ENCODE results near the gene WSB2. TPM values are rescaled to one million over a fixed set of nuclear protein-coding genes. Genes with fewer than 3 reads are reported as not detected.

The WSB2 gene
- total and polyA plus RNA-seq, 4 donors: 41.1 to 97.3 (median 69.3) TPM

DNA sequence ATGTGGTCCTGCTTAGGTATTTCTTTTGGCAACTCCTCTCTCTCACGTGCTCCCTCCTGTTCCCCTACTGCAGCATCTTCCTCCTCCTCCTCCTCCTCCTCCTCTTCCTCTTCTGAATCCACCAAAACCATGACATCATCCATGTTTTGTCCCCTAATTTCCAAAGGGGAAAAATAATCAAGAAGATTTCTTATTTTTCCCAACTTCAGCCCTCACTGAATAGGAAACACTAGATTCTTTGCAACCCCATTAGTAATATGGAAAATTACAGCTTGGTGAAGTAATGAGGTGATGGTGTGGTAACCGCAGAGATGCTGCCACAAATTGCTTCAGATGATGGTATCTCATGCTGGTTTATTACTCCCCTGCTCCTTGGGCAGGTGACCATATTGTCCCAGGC, 7.5 kb upstream of the WSB2 start:
- DNase-seq (no peak), ATAC-seq (ENCODE audit: low FRiP score) (no peak)
- Histone ChIP-seq H3K27me3 (ENCODE audit: control insufficient read depth in 1 of 2, insufficient read depth in 2 of 2, low read length in 1 of 2) (no peaks in the 10 kb centered on the region), H3K9me3 (ENCODE audit: control insufficient read depth, low read length) (no peaks in the 10 kb centered on the region), H3K27ac (ENCODE audit: low read depth in 1 of 2, low read length in 2 of 2) (no peak overlapping the region), H3K36me3 (ENCODE audit: control insufficient read depth in 1 of 2, insufficient read depth in 2 of 2, low read length in 1 of 2) (no peaks in the 10 kb centered on the region), H3K4me3 (ENCODE audit: low read length in 2 of 2) (no peak overlapping the region), H3K4me1 (ENCODE audit: control insufficient read depth in 1 of 2, insufficient read depth in 2 of 2, low read length in 2 of 2) (no peaks in the 10 kb centered on the region)
- 75 to 85% methylated on average over 2 of the region's 2 CpGs for WGBS, 2 donors
- intact Hi-C loops (cut with DNase I): no loop called here

DNA sequence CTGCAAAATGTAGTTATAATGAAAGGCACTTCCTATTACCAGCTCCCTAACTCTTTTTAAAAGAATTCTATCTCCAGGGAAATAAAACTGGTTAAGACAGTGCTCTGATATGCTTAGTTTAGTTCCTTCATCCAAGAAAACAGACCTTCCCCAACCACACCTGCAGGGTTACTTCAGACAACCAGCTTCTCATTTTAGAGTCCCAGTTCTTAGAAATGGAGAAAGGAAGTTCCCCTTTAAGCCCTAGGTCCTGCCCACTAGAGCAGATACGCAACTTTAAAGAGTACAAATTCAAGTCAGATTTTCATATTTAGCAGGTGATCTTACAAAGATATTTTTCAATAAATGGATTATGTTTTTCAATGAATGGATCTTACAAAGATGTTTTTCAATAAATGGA, 4.4 kb upstream of the WSB2 start:
- H3K9me3 ChIP-seq (ENCODE audit: control insufficient read depth, low read length): no peaks in the 10 kb centered on the region
- intact Hi-C loops (cut with DNase I): no loop called here
- WGBS, 2 donors: 50 to 64% methylated on average over 1 of the region's 1 CpG
- no peaks in the 10 kb centered on the region for H3K4me1 ChIP-seq (ENCODE audit: control insufficient read depth in 1 of 2, insufficient read depth in 2 of 2, low read length in 2 of 2)
- no peaks in the 10 kb centered on the region for H3K36me3 ChIP-seq (ENCODE audit: control insufficient read depth in 1 of 2, insufficient read depth in 2 of 2, low read length in 1 of 2)
- H3K4me3 ChIP-seq (ENCODE audit: low read length in 2 of 2): no peak overlapping the region
- DNase-seq (no peak), ATAC-seq (ENCODE audit: low FRiP score) (no peak)
- no peaks in the 10 kb centered on the region for H3K27me3 ChIP-seq (ENCODE audit: control insufficient read depth in 1 of 2, insufficient read depth in 2 of 2, low read length in 1 of 2)
- H3K27ac ChIP-seq (ENCODE audit: low read depth in 1 of 2, low read length in 2 of 2): no peak overlapping the region

DNA sequence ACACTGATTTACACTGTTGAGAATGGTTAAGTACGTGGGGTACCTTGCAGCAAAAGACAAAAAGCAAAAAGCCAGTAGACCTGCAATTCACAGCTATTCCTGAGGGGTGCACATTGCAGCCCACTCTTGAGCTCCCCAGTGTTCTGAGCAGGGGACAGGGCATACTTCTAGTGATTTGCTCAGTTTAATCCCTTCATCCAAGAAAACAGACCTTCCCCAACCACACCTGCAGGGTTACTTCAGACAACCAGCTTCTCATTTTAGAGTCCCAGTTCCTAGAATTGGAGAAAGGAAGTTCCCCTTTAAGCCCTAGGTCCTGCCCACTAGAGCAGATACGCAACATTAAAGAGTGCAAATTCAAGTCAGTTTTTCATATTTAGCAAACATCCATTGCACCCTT, 3.6 kb upstream of the WSB2 start:
- no peaks in the 10 kb centered on the region for H3K27me3 ChIP-seq (ENCODE audit: control insufficient read depth in 1 of 2, insufficient read depth in 2 of 2, low read length in 1 of 2)
- H3K36me3 ChIP-seq (ENCODE audit: control insufficient read depth in 1 of 2, insufficient read depth in 2 of 2, low read length in 1 of 2): no peaks in the 10 kb centered on the region
- intact Hi-C loops (cut with DNase I): loop anchor here (5.0 kb wide), 1 partner anchor 38 kb away; the partner anchor contains the start of gene VSIG10 (in 2 of the 2)
- H3K27ac ChIP-seq (ENCODE audit: low read depth in 1 of 2, low read length in 2 of 2): no peak overlapping the region
- WGBS, 2 donors: 26 to 31% methylated on average over 2 of the region's 2 CpGs
- no peaks in the 10 kb centered on the region for H3K9me3 ChIP-seq (ENCODE audit: control insufficient read depth, low read length)
- DNase-seq (no peak), ATAC-seq (ENCODE audit: low FRiP score) (no peak)
- H3K4me3 ChIP-seq (ENCODE audit: low read length in 2 of 2): no peak overlapping the region
- no peaks in the 10 kb centered on the region for H3K4me1 ChIP-seq (ENCODE audit: control insufficient read depth in 1 of 2, insufficient read depth in 2 of 2, low read length in 2 of 2)

DNA sequence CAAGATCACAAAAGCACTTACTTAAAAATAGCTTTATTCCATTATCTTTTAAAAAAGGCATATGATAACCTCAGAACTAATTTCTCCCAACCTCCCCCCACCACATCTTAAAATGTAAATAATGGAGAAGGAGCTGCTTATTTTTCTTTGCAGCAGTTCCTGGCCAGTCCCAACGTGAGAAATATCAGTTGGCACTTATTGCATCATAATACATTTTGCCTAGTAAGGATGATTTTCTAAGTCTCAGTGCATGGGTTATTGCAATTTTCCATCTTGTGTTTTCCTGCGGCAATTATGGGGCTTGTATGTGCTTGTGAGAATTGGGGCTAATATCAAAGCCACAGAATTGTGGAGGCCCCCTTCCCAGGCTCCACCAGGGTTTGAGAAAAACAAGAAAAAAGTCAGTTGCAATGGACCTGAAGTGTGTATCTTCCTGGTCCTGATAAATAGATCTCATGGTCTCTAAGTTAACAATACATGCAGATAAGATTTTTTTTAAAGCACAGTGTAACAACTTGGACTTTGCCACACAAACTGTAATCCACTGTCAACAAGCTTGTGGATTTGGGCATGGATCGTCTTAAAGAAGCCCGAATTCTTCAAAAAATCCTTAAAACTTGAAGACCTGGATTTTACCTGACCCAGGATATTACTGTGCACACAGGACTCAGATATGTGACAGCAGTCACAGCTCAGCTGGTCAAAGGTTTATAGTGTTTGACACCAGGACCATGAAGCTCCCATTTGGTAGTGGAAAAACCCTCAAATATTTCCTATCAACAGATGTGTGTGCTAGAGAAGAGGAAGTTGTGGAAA, 2.8 kb upstream of the WSB2 start:
- 70 to 72% methylated on average over 4 of the region's 4 CpGs for WGBS, 2 donors
- no peak for ATAC-seq (ENCODE audit: low FRiP score)
- no peaks in the 10 kb centered on the region for H3K4me1 ChIP-seq (ENCODE audit: control insufficient read depth in 1 of 2, insufficient read depth in 2 of 2, low read length in 2 of 2)
- H3K27me3 ChIP-seq (ENCODE audit: control insufficient read depth in 1 of 2, insufficient read depth in 2 of 2, low read length in 1 of 2): no peaks in the 10 kb centered on the region
- H3K4me3 ChIP-seq (ENCODE audit: low read length in 2 of 2): no peak overlapping the region
- no peak overlapping the region for H3K27ac ChIP-seq (ENCODE audit: low read depth in 1 of 2, low read length in 2 of 2)
- H3K36me3 ChIP-seq (ENCODE audit: control insufficient read depth in 1 of 2, insufficient read depth in 2 of 2, low read length in 1 of 2): no peaks in the 10 kb centered on the region
- DNase-seq: no peak
- intact Hi-C loops (cut with DNase I): loop anchor here (5.0 kb wide), 1 partner anchor 39 kb away; the partner anchor contains the start of gene VSIG10 (in 2 of the 2)
- H3K9me3 ChIP-seq (ENCODE audit: control insufficient read depth, low read length): no peaks in the 10 kb centered on the region

DNA sequence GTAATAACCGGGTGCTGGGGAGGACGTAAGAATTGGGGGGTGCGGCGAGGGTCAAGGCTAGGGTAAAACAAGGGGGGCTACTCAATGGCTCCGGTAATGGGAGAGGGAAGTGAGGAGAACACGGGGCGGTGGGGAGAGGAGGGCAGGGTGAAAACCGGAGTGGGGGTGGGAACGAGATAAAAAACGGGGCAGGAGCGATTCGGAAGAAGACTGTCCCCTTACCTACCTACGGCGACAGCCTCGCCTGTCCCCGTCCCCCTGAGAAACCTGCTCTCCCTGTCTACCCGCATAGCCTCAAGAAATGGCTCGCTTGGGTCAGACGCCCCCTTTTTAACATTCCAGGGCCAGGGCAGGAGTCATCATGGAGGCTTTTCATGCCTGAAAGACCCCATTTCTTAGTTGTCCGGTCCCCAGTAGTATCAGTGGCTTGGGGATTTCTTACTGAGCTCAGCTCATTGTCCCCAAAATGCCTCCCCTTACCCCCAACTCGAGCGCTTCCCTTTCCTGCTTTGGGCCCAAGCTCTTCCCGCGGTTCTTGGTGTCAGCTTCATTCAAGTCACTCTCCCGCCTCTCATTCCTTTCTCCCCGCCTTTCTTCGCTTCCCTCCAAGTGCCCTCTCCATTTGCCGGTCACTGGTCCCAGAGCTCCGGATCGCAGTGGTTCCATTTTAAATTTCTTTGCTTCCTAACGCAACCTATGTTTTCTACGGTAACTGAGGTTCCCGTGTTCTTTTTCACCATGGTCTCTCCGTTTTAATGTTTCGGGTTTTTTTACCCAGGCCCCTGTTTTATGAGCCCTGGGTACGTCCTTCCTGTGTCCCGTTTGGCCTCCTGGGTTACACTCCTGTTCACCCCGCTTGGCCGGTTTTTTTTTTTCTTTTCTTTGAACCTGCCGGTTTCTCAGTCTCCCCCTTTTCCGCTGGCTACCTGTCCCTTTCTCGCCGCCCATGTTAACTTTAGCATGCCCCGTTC, 1.2 kb upstream of the WSB2 start:
- 1% methylated on average over 44 of the region's 44 CpGs for WGBS, 2 donors
- peak; percentile 66 for ATAC-seq (ENCODE audit: low FRiP score)
- H3K4me3 ChIP-seq (ENCODE audit: low read length in 2 of 2): peak overlapping the region; percentile 99 to 100
- H3K9me3 ChIP-seq (ENCODE audit: control insufficient read depth, low read length): no peaks in the 10 kb centered on the region
- H3K27me3 ChIP-seq (ENCODE audit: control insufficient read depth in 1 of 2, insufficient read depth in 2 of 2, low read length in 1 of 2): no peaks in the 10 kb centered on the region
- peak overlapping the region; percentile 97 to 100 for H3K27ac ChIP-seq (ENCODE audit: low read depth in 1 of 2, low read length in 2 of 2)
- H3K4me1 ChIP-seq (ENCODE audit: control insufficient read depth in 1 of 2, insufficient read depth in 2 of 2, low read length in 2 of 2): no peaks in the 10 kb centered on the region
- no peaks in the 10 kb centered on the region for H3K36me3 ChIP-seq (ENCODE audit: control insufficient read depth in 1 of 2, insufficient read depth in 2 of 2, low read length in 1 of 2)
- intact Hi-C loops (cut with DNase I): loop anchor here (5.0 kb wide), 1 partner anchor 40 kb away; the partner anchor contains the start of gene VSIG10 (in 2 of the 2)
- peak; percentile 55 to 77 for DNase-seq

DNA sequence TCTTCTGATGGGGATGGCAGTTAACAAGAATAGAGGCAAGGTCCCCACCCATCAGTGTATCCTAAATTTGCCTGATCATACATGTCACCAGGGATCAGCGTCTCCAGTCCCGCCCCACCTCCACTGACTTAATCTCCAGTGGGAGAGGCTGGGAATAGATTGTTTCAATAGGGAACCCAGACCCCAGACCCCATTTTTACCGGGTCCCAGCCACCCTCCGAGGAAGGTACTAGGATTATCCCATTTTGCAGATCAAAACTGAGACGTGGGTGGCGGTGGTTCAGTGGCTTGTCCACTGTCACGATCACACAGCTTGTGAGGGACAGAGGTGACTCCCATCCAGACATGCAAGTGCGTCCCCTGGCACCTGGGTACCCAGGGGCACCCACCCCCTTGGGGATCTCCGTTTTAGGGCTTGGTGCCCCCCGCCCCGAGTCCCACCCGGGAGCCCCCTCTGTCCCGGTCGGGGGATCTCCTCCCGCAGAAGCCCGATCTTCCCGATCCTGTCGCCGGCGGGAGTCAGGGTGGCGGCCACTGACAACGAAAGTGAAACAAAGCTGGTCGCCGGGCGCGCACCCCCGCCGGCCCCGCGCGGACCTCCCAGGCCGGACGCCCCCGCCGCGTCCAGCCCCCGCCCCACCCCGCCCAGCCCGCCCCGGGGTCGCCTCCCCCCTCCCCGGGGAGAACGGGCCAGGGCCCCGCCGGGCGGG, 523 bp downstream of the WSB2 start:
- H3K36me3 ChIP-seq (ENCODE audit: control insufficient read depth in 1 of 2, insufficient read depth in 2 of 2, low read length in 1 of 2): no peaks in the 10 kb centered on the region
- intact Hi-C loops (cut with DNase I): loop anchor here (5.0 kb wide), 1 partner anchor 42 kb away; the partner anchor contains the start of gene VSIG10 (in 2 of the 2)
- WGBS, 2 donors: 0 to 1% methylated on average over 16 to 46 of the region's 46 CpGs
- ATAC-seq (ENCODE audit: low FRiP score) (peak; percentile 9), DNase-seq (peak; percentile 70 to 87)
- H3K27ac ChIP-seq (ENCODE audit: low read depth in 1 of 2, low read length in 2 of 2): peak overlapping the region; percentile 68 to 100
- H3K27me3 ChIP-seq (ENCODE audit: control insufficient read depth in 1 of 2, insufficient read depth in 2 of 2, low read length in 1 of 2): no peaks in the 10 kb centered on the region
- H3K4me1 ChIP-seq (ENCODE audit: control insufficient read depth in 1 of 2, insufficient read depth in 2 of 2, low read length in 2 of 2): no peaks in the 10 kb centered on the region
- no peaks in the 10 kb centered on the region for H3K9me3 ChIP-seq (ENCODE audit: control insufficient read depth, low read length)
- peak overlapping the region; percentile 99 to 100 for H3K4me3 ChIP-seq (ENCODE audit: low read length in 2 of 2)

DNA sequence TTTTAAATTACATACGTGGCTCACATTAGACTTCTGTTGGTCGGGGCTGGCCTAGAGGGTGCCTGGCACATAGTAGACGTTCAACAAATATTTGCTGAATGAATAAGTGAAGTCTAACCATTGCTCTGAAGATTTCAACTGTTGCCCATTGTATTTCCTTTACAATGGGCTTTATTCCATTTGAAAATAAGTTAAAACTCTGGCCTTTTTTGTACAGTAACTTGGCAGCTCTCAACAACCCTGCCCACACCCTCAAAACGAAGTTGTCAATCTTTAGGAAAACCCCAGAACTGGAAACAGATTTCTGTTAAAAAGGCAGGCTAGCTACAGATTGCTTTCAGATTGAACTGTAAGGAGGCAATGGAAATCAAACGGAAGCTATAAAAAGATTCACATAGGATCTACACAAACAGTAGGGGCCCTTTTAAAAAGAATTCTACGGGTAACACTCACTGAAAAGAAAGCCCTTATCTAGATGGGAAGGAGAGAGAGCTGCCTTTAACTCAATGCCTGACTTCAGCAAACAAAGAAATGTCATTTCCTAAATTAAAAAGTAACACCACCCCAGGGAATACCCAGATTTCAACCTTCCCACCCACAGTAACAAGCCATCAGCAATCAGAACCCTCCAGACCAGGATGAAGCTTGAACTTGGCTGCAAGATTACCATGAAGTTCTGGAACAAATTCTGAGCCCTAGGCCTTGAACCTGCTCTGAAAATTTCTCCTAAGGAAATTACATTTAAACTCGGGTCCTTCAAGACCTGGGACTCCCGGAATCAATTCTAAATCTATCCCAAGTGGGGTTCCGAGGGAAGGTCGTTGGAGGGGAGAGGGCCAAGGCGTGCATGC, 1.4 kb downstream of the WSB2 start:
- intact Hi-C loops (cut with DNase I): loop anchor here (5.0 to 10.0 kb wide), 3 partner anchors 42 to 315 kb away; partner anchors contain the start of genes VSIG10 (in 2 of the 2), RFC5 (in 1 of the 2), SUDS3 (in 1 of the 2) and TAOK3 (in 1 of the 2)
- no peak for ATAC-seq (ENCODE audit: low FRiP score)
- no peaks in the 10 kb centered on the region for H3K36me3 ChIP-seq (ENCODE audit: control insufficient read depth in 1 of 2, insufficient read depth in 2 of 2, low read length in 1 of 2)
- no peaks in the 10 kb centered on the region for H3K27me3 ChIP-seq (ENCODE audit: control insufficient read depth in 1 of 2, insufficient read depth in 2 of 2, low read length in 1 of 2)
- H3K4me1 ChIP-seq (ENCODE audit: control insufficient read depth in 1 of 2, insufficient read depth in 2 of 2, low read length in 2 of 2): no peaks in the 10 kb centered on the region
- 3% methylated on average over 11 of the region's 11 CpGs for WGBS, 2 donors
- H3K4me3 ChIP-seq (ENCODE audit: low read length in 2 of 2): peak overlapping the region; percentile 99 to 100
- peak in 1 of 2 donors; percentile 30 for DNase-seq
- peak overlapping the region; percentile 68 to 100 for H3K27ac ChIP-seq (ENCODE audit: low read depth in 1 of 2, low read length in 2 of 2)
- H3K9me3 ChIP-seq (ENCODE audit: control insufficient read depth, low read length): no peaks in the 10 kb centered on the region

All from aorta (tissue), 5 donors.